H9 (cell line): ENCODE data around the gene TFG. TPM values are rescaled to one million over a fixed set of nuclear protein-coding genes. Genes with fewer than 3 reads are reported as not detected.
"Not testable (repeated sequence)": the region's sequence is repeated elsewhere in the genome, so short reads cannot be mapped to it uniquely, and the experiment has no call there.

Experiments
- DNase-seq: peaks from one replicate; pipeline ENCODE4 v3.0.0-alpha.2; 2017
- H2AFZ ChIP-seq: one replicate; pipeline ENCODE4 v1.6.1; 2013; ENCODE audit warnings: mild to moderate bottlenecking, low read length, control low read depth, moderate library complexity
- H2AK5ac ChIP-seq: 2 replicates; pipeline ENCODE4 v1.6.1; 2013; ENCODE audit warnings: low read length, control low read depth, mixed read lengths; ENCODE audit not compliant: insufficient read length
- H2BK120ac ChIP-seq: one replicate; pipeline ENCODE4 v1.6.1; 2013; ENCODE audit warnings: low read depth, mild to moderate bottlenecking, low read length, control low read depth, inconsistent platforms; ENCODE audit not compliant: poor library complexity, severe bottlenecking
- H2BK12ac ChIP-seq: 2 replicates; pipeline ENCODE4 v1.6.1; 2013; ENCODE audit warnings: low read length, control low read depth, mixed read lengths, low read depth; ENCODE audit not compliant: insufficient read length
- H2BK15ac ChIP-seq: 2 replicates; pipeline ENCODE4 v1.6.1; 2013; ENCODE audit warnings: low read depth, low read length, control low read depth
- H2BK20ac ChIP-seq: one replicate; pipeline ENCODE4 v1.6.1; 2013; ENCODE audit warnings: low read depth, mild to moderate bottlenecking, low read length, control low read depth, inconsistent platforms; ENCODE audit not compliant: poor library complexity, severe bottlenecking
- H2BK5ac ChIP-seq: 2 replicates; pipeline ENCODE4 v1.6.1; 2013; ENCODE audit warnings: low read length, control low read depth, mixed read lengths; ENCODE audit not compliant: insufficient read length
- H3K14ac ChIP-seq: 2 replicates; pipeline ENCODE4 v1.6.1; 2013; ENCODE audit warnings: low read length, control low read depth; ENCODE audit not compliant: insufficient read depth
- H3K18ac ChIP-seq: 2 replicates; pipeline ENCODE4 v1.6.1; 2013; ENCODE audit warnings: low read depth, mild to moderate bottlenecking, mixed read lengths, low read length, control low read depth; ENCODE audit not compliant: insufficient read length
- H3K23ac ChIP-seq: 2 replicates; pipeline ENCODE4 v1.6.1; 2013; ENCODE audit warnings: low read length, control low read depth, mixed read lengths, low read depth; ENCODE audit not compliant: insufficient read length
- H3K23me2 ChIP-seq: 2 replicates; pipeline ENCODE4 v1.6.1; 2013; ENCODE audit warnings: low read depth, mild to moderate bottlenecking, mixed read lengths, low read length, control low read depth; ENCODE audit not compliant: insufficient read length, poor library complexity, severe bottlenecking
- H3K27ac ChIP-seq: 2 replicates; pipeline ENCODE4 v1.5.1; 2013; ENCODE audit warnings: low read length, control low read depth, mixed read lengths, low read depth; ENCODE audit not compliant: insufficient read length
- H3K27me3 ChIP-seq: 2 replicates; pipeline ENCODE4 v1.6.1; 2013; ENCODE audit warnings: low read length, control low read depth, inconsistent platforms; ENCODE audit not compliant: insufficient read depth
- H3K4ac ChIP-seq: 2 replicates; pipeline ENCODE4 v1.6.1; 2013; ENCODE audit warnings: low read depth, mild to moderate bottlenecking, control low read depth, inconsistent platforms, low read length, moderate library complexity
- H3K4me1 ChIP-seq: 2 replicates; pipeline ENCODE4 v1.6.1; 2013; ENCODE audit warnings: low read length, control low read depth, inconsistent platforms; ENCODE audit not compliant: insufficient read depth
- H3K4me2 ChIP-seq: 2 replicates; pipeline ENCODE4 v1.6.1; 2013; ENCODE audit warnings: low read length, control low read depth, mixed read lengths; ENCODE audit not compliant: insufficient read length, insufficient read depth
- H3K56ac ChIP-seq: 2 replicates; pipeline ENCODE4 v1.6.1; 2013; ENCODE audit warnings: low read depth, mild to moderate bottlenecking, mixed read lengths, low read length, control low read depth; ENCODE audit not compliant: insufficient read length
- H3K79me1 ChIP-seq: 2 replicates; pipeline ENCODE4 v1.6.1; 2013; ENCODE audit warnings: low read depth, mild to moderate bottlenecking, moderate library complexity, low read length, control low read depth, inconsistent platforms; ENCODE audit not compliant: insufficient read depth, poor library complexity, severe bottlenecking
- H3K79me2 ChIP-seq: 2 replicates; pipeline ENCODE4 v1.6.1; 2013; ENCODE audit warnings: low read length, control low read depth, inconsistent platforms; ENCODE audit not compliant: insufficient read depth
- H3K9ac ChIP-seq: 2 replicates; pipeline ENCODE4 v1.6.1; 2013; ENCODE audit warnings: low read length, control low read depth, mixed read lengths; ENCODE audit not compliant: insufficient read length; ENCODE audit errors: extremely low read depth
- H3K9me3 ChIP-seq: one replicate; pipeline ENCODE4 v1.6.1; 2013; ENCODE audit warnings: low read depth, low read length, inconsistent platforms; ENCODE audit not compliant: control insufficient read depth
- H3T11ph ChIP-seq: one replicate; pipeline ENCODE4 v1.6.1; 2013; ENCODE audit warnings: mild to moderate bottlenecking, low read length, control low read depth, inconsistent platforms
- H4K20me1 ChIP-seq: one replicate; pipeline ENCODE4 v1.6.1; 2013; ENCODE audit not compliant: control insufficient read depth, insufficient read length, insufficient read depth
- H4K5ac ChIP-seq: 2 replicates; pipeline ENCODE4 v1.6.1; 2013; ENCODE audit warnings: low read depth, mild to moderate bottlenecking, mixed read lengths, low read length, control low read depth; ENCODE audit not compliant: insufficient read length
- H4K8ac ChIP-seq: replicated peaks from 2 replicates; pipeline ENCODE4 v1.6.1; 2013; ENCODE audit warnings: low read length, control low read depth, mixed read lengths, low read depth; ENCODE audit not compliant: insufficient read length
- H4K91ac ChIP-seq: 2 replicates; pipeline ENCODE4 v1.6.1; 2013; ENCODE audit warnings: low read depth, mild to moderate bottlenecking, moderate library complexity, mixed read lengths, low read length, control low read depth; ENCODE audit not compliant: insufficient read length
- H3K27ac Mint-ChIP-seq, 3 experiments: 2 replicates in 2 of 3; 3 replicates in 1 of 3; pipeline ENCODE4 v1.8.0; 2020 to 2021; ENCODE audit warnings: mixed read lengths in 3 of 3, mild to moderate bottlenecking in 1 of 3, moderate library complexity in 1 of 3
- H3K27me3 Mint-ChIP-seq: 2 replicates; pipeline ENCODE4 v1.8.0; 2021; ENCODE audit warnings: low read depth, mild to moderate bottlenecking, moderate library complexity, mixed read lengths
- H3K36me3 Mint-ChIP-seq, 3 experiments: 2 replicates in 2 of 3; 3 replicates in 1 of 3; pipeline ENCODE4 v1.8.0; 2020 to 2021; ENCODE audit warnings: low read depth in 3 of 3, mixed read lengths in 3 of 3; ENCODE audit not compliant: insufficient read depth in 1 of 3
- H3K4me1 Mint-ChIP-seq, 2 experiments: 2 replicates each; pipeline ENCODE4 v1.8.0; 2020; ENCODE audit warnings: mixed read lengths in 2 of 2
- H3K4me3 Mint-ChIP-seq, 2 experiments: 2 replicates in 1 of 2; 3 replicates in 1 of 2; pipeline ENCODE4 v1.8.0; 2020 to 2021; ENCODE audit warnings: mild to moderate bottlenecking in 2 of 2, mixed read lengths in 2 of 2, moderate library complexity in 1 of 2
- H3K9me3 Mint-ChIP-seq, 2 experiments: 2 replicates in 1 of 2; 3 replicates in 1 of 2; pipeline ENCODE4 v1.8.0; 2020; ENCODE audit warnings: mild to moderate bottlenecking in 2 of 2, mixed read lengths in 2 of 2, moderate library complexity in 1 of 2
- CTCF ChIP-seq: fragments of 200-600 bp; sonication (generic); conservative IDR thresholded peaks from 3 replicates; pipeline ENCODE4 v1.8.0; 2021; ENCODE audit warnings: antibody characterized with exemption, mild to moderate bottlenecking
- WGBS: extraction: QIAGEN DNeasy Blood & Tissue Kit; methylation state at CpG from one replicate; pipeline ENCODE4 v1.1.7; 2013; ENCODE audit warnings: missing lambda C conversion rate, low lambda C conversion rate, mixed read lengths; ENCODE audit not compliant: insufficient read length; ENCODE audit errors: extremely low coverage; 5-methylcytosine and 5-hydroxymethylcytosine counted together
- total RNA-seq: library from RNA; stranded (reverse); gene quantifications from 2 replicates; pipeline ENCODE4 v1.2.1, GENCODE V29; 2021

Gene TFG
- total RNA-seq, 1 experiment from 2014 or later = 80.7 TPM

- Histone ChIP-seq H4K5ac (no peak overlapping the region), H3K27me3 (no peaks in the 10 kb centered on the region), H2AK5ac (no peak overlapping the region), H2BK5ac (no peak overlapping the region), H3K79me2 (no peaks in the 10 kb centered on the region), H3K4ac (no peak overlapping the region), H4K91ac (no peak overlapping the region), H4K20me1 (no peaks in the 10 kb centered on the region), H3K18ac (no peak overlapping the region), H3K56ac (no peak overlapping the region), H3T11ph (no peak overlapping the region), H2BK15ac (no peak overlapping the region), H2AFZ (no peak overlapping the region), H3K9ac (no peak overlapping the region), H3K14ac (no peak overlapping the region), H3K9me3 (no peaks in the 10 kb centered on the region), H4K8ac (no peak overlapping the region), H3K4me2 (no peak overlapping the region), H3K4me1 (no peaks in the 10 kb centered on the region), H2BK20ac (no peak overlapping the region), H3K23ac (no peak overlapping the region), H3K27ac (no peak overlapping the region), H2BK12ac (no peak overlapping the region), H3K79me1 (no peaks in the 10 kb centered on the region), H3K23me2 (no peaks in the 10 kb centered on the region), H2BK120ac (no peak overlapping the region)
- peaks cover 0 to 8% (median 0%) of the 10 kb centered on the region in 3 experiments; a peak in 2 of 7 replicates for H3K36me3 Mint-ChIP-seq
- no peak for TF ChIP-seq CTCF
- H3K27me3 Mint-ChIP-seq = no peaks in the 10 kb centered on the region
- H3K9me3 Mint-ChIP-seq = peaks cover 7 to 9% of the 10 kb centered on the region in 2 experiments; a peak in 4 of 5 replicates
- peaks cover 24 to 29% of the 10 kb centered on the region in 2 experiments for H3K4me1 Mint-ChIP-seq
- WGBS = no CpG with 5 or more reads among the region's 7 CpGs
- no peak overlapping the region for H3K4me3 Mint-ChIP-seq
- H3K27ac Mint-ChIP-seq = peak overlapping the region in 1 of 3 experiments; percentile 82; a peak in 2 of 7 replicates
- DNase-seq = no peak
Measured at GRCh38 chr3:100665230-100665629, 44.1 kb upstream of the TFG start.

GRCh38 chr3:100666699-100667098 lies 42.6 kb upstream of the TFG start:
- not testable (repeated sequence) for H2BK12ac ChIP-seq, H4K91ac ChIP-seq, H3K79me1 ChIP-seq, H3K27me3 Mint-ChIP-seq, H3K27ac Mint-ChIP-seq, H3K9ac ChIP-seq, H3T11ph ChIP-seq, H3K4me2 ChIP-seq, H3K14ac ChIP-seq, H3K4me3 Mint-ChIP-seq, H4K20me1 ChIP-seq, H3K79me2 ChIP-seq, H3K56ac ChIP-seq, H3K9me3 ChIP-seq, H2AK5ac ChIP-seq, H3K27ac ChIP-seq, DNase-seq, H3K18ac ChIP-seq, H3K27me3 ChIP-seq, H2AFZ ChIP-seq, H2BK5ac ChIP-seq, H3K23ac ChIP-seq, H4K5ac ChIP-seq, H3K4ac ChIP-seq, H2BK15ac ChIP-seq, H2BK120ac ChIP-seq, H3K4me1 ChIP-seq, H2BK20ac ChIP-seq, H3K23me2 ChIP-seq, H4K8ac ChIP-seq
- peaks cover 0 to 19% (median 2%) of the 10 kb centered on the region in 3 experiments; a peak in 3 of 7 replicates for H3K36me3 Mint-ChIP-seq
- no CpG with 5 or more reads among the region's 6 CpGs for WGBS
- peaks cover 24 to 29% of the 10 kb centered on the region in 2 experiments for H3K4me1 Mint-ChIP-seq
- peaks cover 18 to 20% of the 10 kb centered on the region in 2 experiments for H3K9me3 Mint-ChIP-seq
